OCI-LY3 (cell line): ENCODE results near the gene ACYP1.

Experiments used
- H2AFZ ChIP-seq: fragments of 200-600, 300-600 bp; shearing (Covaris generic); 2 replicates; pipeline ENCODE4 v1.6.0; 2014; ENCODE audit warnings: antibody characterized with exemption, low read depth, low read length
- H3K27ac ChIP-seq: fragments of 200-600, 300-600 bp; sonication (generic); 2 replicates; pipeline ENCODE4 v1.5.1; 2014; ENCODE audit warnings: mild to moderate bottlenecking, low read length, moderate library complexity, mixed read lengths
- H3K27me3 ChIP-seq: fragments of 200-600, 300-600 bp; sonication (generic); 2 replicates; pipeline ENCODE4 v1.6.1; 2014; ENCODE audit warnings: low read depth, low read length, mixed read lengths
- H3K36me3 ChIP-seq: fragments of 200-600, 300-600 bp; sonication (generic); replicated peaks from 2 replicates; pipeline ENCODE3; 2014; ENCODE audit warnings: low read depth, low read length, mixed read lengths
- H3K4me1 ChIP-seq: fragments of 300-600, 200-600 bp; sonication (generic); 2 replicates; pipeline ENCODE4 v1.6.1; 2014; ENCODE audit warnings: low read length, mixed read lengths
- H3K4me2 ChIP-seq: fragments of 200-600, 300-600 bp; sonication (generic); 2 replicates; pipeline ENCODE4 v1.6.1; 2014; ENCODE audit warnings: low read length, mixed read lengths
- H3K4me3 ChIP-seq: fragments of 300-600, 200-600 bp; sonication (generic); 2 replicates; pipeline ENCODE4 v1.5.1; 2014; ENCODE audit warnings: antibody characterized with exemption, mild to moderate bottlenecking, low read length, moderate library complexity
- H3K79me2 ChIP-seq: fragments of 300-600, 200-600 bp; shearing (Covaris generic); 2 replicates; pipeline ENCODE4 v1.6.1; 2014; ENCODE audit warnings: mild to moderate bottlenecking, low read length, mixed read lengths
- H3K9ac ChIP-seq: fragments of 300-600, 200-600 bp; shearing (Covaris generic); 2 replicates; pipeline ENCODE4 v1.6.0; 2014; ENCODE audit warnings: mild to moderate bottlenecking, low read length, moderate library complexity
- H3K9me3 ChIP-seq: fragments of 200-600, 300-600 bp; shearing (Covaris generic); 2 replicates; pipeline ENCODE4 v1.6.1; 2014; ENCODE audit warnings: low read length, mixed read lengths; ENCODE audit not compliant: insufficient read depth
- H4K20me1 ChIP-seq: fragments of 200-600, 300-600 bp; sonication (generic); 2 replicates; pipeline ENCODE4 v1.6.1; 2016; ENCODE audit warnings: low read length, mixed read lengths; ENCODE audit not compliant: insufficient read depth
- EZH2phosphoT487 ChIP-seq: fragments of 200-600 bp; shearing (Covaris generic); IDR thresholded peaks from 2 replicates; pipeline ENCODE4 v1.6.1; 2018; ENCODE audit warnings: antibody characterized with exemption, mixed run types, low read depth
- TF ChIP-seq, protein P1 (sequence below): fragments of 200-600, 300-600 bp; sonication (generic); IDR thresholded peaks from 2 replicates; pipeline ENCODE4 v1.5.1; 2014; ENCODE audit warnings: antibody characterized with exemption, low read length, low read depth

The ACYP1 gene

DNA sequence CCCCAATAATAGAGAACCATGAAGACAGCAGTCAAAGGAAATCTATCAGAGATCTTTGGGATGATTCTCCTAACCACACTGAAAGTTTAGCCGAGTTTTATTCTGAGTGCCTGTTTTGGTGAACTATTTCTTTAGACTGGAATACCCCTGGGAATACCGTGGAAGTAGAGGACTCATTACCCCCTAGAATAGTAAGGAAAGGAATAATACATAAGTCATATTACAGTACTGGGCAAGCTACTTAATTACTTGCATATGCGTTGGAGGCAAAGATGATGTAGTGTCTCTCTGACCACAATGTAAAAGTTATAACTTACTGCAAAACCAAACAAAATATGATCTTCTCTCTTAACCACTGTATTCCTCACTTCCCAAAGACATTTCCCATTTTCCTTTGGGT, 31.1 kb upstream of the ACYP1 start:
- H3K4me3 ChIP-seq, result no peak overlapping the region
- TF ChIP-seq, protein P1, sequence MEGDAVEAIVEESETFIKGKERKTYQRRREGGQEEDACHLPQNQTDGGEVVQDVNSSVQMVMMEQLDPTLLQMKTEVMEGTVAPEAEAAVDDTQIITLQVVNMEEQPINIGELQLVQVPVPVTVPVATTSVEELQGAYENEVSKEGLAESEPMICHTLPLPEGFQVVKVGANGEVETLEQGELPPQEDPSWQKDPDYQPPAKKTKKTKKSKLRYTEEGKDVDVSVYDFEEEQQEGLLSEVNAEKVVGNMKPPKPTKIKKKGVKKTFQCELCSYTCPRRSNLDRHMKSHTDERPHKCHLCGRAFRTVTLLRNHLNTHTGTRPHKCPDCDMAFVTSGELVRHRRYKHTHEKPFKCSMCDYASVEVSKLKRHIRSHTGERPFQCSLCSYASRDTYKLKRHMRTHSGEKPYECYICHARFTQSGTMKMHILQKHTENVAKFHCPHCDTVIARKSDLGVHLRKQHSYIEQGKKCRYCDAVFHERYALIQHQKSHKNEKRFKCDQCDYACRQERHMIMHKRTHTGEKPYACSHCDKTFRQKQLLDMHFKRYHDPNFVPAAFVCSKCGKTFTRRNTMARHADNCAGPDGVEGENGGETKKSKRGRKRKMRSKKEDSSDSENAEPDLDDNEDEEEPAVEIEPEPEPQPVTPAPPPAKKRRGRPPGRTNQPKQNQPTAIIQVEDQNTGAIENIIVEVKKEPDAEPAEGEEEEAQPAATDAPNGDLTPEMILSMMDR, result no peak
- no peak for TF ChIP-seq EZH2phosphoT487
- no peaks in the 10 kb centered on the region for H3K27me3 ChIP-seq
- H3K27ac ChIP-seq, result no peak overlapping the region
- H3K36me3 ChIP-seq, result peaks cover 60% of the 10 kb centered on the region
- H3K4me1 ChIP-seq, result no peaks in the 10 kb centered on the region
- H2AFZ ChIP-seq, result no peak overlapping the region
- H3K9ac ChIP-seq, result no peak overlapping the region
- H3K4me2 ChIP-seq, result no peak overlapping the region
- H3K79me2 ChIP-seq, result no peaks in the 10 kb centered on the region
- no peaks in the 10 kb centered on the region for H4K20me1 ChIP-seq
- H3K9me3 ChIP-seq, result no peaks in the 10 kb centered on the region

DNA sequence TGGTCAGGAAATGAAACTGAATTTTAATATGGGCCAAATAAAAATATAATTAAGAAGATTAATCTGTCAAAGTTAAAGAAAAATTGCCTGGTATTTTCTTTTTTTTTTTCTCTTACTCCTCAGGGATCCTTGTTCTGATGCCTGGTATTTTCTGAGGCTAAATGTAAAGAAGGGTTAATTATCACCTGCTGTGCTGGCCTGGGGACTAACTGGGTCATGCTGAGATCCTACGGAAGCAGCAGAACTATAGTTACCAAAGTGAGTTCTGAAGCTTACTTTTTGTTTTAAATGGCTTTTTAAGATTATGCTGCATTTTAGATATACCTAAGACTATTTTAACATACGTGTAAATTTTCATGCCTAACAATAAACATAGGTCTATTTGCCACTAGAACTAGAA, 28.9 kb upstream of the ACYP1 start:
- no peak overlapping the region for H3K27ac ChIP-seq
- no peaks in the 10 kb centered on the region for H3K9me3 ChIP-seq
- H3K27me3 ChIP-seq, result no peaks in the 10 kb centered on the region
- no peaks in the 10 kb centered on the region for H3K4me1 ChIP-seq
- H3K4me3 ChIP-seq, result no peak overlapping the region
- no peaks in the 10 kb centered on the region for H3K79me2 ChIP-seq
- no peak overlapping the region for H3K4me2 ChIP-seq
- H2AFZ ChIP-seq, result no peak overlapping the region
- TF ChIP-seq, protein P1, result no peak
- no peak for TF ChIP-seq EZH2phosphoT487
- H4K20me1 ChIP-seq, result no peaks in the 10 kb centered on the region
- no peak overlapping the region for H3K9ac ChIP-seq
- H3K36me3 ChIP-seq, result peaks cover 52% of the 10 kb centered on the region

DNA sequence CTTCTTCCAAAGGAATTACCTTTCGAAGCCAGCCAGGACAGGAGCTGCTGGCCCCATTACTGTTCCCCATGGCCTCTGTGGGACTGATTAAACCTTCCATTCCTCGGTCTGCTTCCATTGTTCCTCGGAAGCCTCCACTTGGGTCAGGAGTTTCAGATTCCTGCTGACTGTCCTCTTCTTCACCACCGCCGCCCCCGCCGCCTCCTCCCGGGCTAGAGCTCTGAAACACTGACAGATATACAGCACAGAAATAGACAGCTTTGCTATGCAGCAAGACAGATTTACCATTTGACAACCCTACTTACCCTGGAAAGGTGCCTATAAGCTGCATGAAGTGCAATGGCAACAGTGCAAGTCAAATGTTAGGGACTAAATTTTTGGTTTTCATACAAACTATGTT, 27.4 kb upstream of the ACYP1 start:
- Histone ChIP-seq H3K4me3 (no peak overlapping the region), H3K9ac (no peak overlapping the region), H3K79me2 (no peaks in the 10 kb centered on the region), H3K4me2 (no peak overlapping the region), H3K9me3 (no peaks in the 10 kb centered on the region), H3K36me3 (peaks cover 56% of the 10 kb centered on the region), H3K27ac (no peak overlapping the region), H2AFZ (no peak overlapping the region), H3K4me1 (no peaks in the 10 kb centered on the region), H3K27me3 (no peaks in the 10 kb centered on the region), H4K20me1 (no peaks in the 10 kb centered on the region)
- no peak for TF ChIP-seq EZH2phosphoT487
- TF ChIP-seq, protein P1, result no peak

DNA sequence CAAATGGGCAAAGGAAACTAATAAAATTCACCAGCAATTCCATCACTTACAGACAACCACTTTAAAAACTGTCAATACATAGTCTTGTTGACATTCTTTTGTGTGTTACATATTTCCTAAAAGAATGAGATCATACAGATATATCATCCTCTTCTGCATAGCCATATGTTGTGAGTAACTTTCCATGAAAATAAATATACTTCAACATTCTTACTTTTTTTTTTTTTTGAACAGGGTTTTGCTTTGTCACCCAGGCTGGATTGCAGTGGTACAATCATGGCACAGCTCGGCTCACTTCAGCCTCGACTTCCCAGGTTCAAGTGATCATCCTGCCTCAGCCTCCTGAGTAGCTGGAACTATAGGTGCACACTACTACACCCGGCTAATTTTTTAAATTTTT, 26.5 kb upstream of the ACYP1 start:
- peaks cover 52% of the 10 kb centered on the region for H3K36me3 ChIP-seq
- no peaks in the 10 kb centered on the region for H4K20me1 ChIP-seq
- H3K4me3 ChIP-seq, result no peak overlapping the region
- no peak overlapping the region for H2AFZ ChIP-seq
- H3K4me2 ChIP-seq, result no peak overlapping the region
- TF ChIP-seq, protein P1, result no peak
- TF ChIP-seq EZH2phosphoT487, result no peak
- no peak overlapping the region for H3K9ac ChIP-seq
- H3K79me2 ChIP-seq, result no peaks in the 10 kb centered on the region
- no peaks in the 10 kb centered on the region for H3K27me3 ChIP-seq
- no peak overlapping the region for H3K27ac ChIP-seq
- no peaks in the 10 kb centered on the region for H3K4me1 ChIP-seq
- H3K9me3 ChIP-seq, result no peaks in the 10 kb centered on the region
